Mesendoderm (in vitro differentiated cells): Measurements from ENCODE around the gene FDX2.

ENCODE experiments used
- DNase-seq: peaks from one replicate; pipeline ENCODE4 v3.0.0; 2013
- H2AK5ac ChIP-seq: 2 replicates; pipeline ENCODE4 v1.6.1; 2013; ENCODE audit warnings: low read length, inconsistent platforms
- H2BK120ac ChIP-seq: 2 replicates; pipeline ENCODE4 v1.6.1; 2013; ENCODE audit warnings: low read depth, mild to moderate bottlenecking, low read length, moderate library complexity, mixed read lengths
- H2BK15ac ChIP-seq: replicated peaks from 2 replicates; pipeline ENCODE4 v1.6.1; 2013; ENCODE audit warnings: low read depth, mild to moderate bottlenecking, moderate library complexity
- H2BK5ac ChIP-seq: 2 replicates; pipeline ENCODE4 v1.6.1; 2013; ENCODE audit warnings: low read length, inconsistent platforms
- H3K18ac ChIP-seq: 2 replicates; pipeline ENCODE4 v1.6.1; 2013; ENCODE audit warnings: mild to moderate bottlenecking, low read length, mixed read lengths
- H3K23ac ChIP-seq: one replicate; pipeline ENCODE4 v1.6.1; 2013; ENCODE audit warnings: low read length
- H3K27ac ChIP-seq: 2 replicates; pipeline ENCODE4 v1.5.1; 2013; ENCODE audit warnings: low read depth, mild to moderate bottlenecking, inconsistent platforms, low read length, moderate library complexity
- H3K27me3 ChIP-seq: 2 replicates; pipeline ENCODE4 v1.6.1; 2013; ENCODE audit warnings: low read length, control low read depth, mild to moderate bottlenecking, inconsistent platforms; ENCODE audit not compliant: insufficient read depth, poor library complexity
- H3K36me3 ChIP-seq: 2 replicates; pipeline ENCODE4 v1.6.1; 2013; ENCODE audit warnings: low read length, inconsistent platforms; ENCODE audit not compliant: control insufficient read depth, insufficient read depth
- H3K4ac ChIP-seq: one replicate; pipeline ENCODE4 v1.6.1; 2013; ENCODE audit warnings: low read depth, mild to moderate bottlenecking, low read length, moderate library complexity
- H3K4me1 ChIP-seq: 2 replicates; pipeline ENCODE4 v1.6.1; 2013; ENCODE audit warnings: low read depth, low read length, inconsistent platforms; ENCODE audit not compliant: control insufficient read depth
- H3K4me2 ChIP-seq: 2 replicates; pipeline ENCODE4 v1.6.1; 2013; ENCODE audit warnings: low read length
- H3K4me3 ChIP-seq: 2 replicates; pipeline ENCODE4 v1.5.1; 2013; ENCODE audit warnings: mild to moderate bottlenecking, low read length
- H3K56ac ChIP-seq: one replicate; pipeline ENCODE4 v1.6.1; 2013; ENCODE audit warnings: low read length
- H3K79me1 ChIP-seq: 2 replicates; pipeline ENCODE4 v1.6.1; 2013; ENCODE audit warnings: low read length, inconsistent platforms
- H3K79me2 ChIP-seq: 2 replicates; pipeline ENCODE4 v1.6.1; 2013; ENCODE audit warnings: mild to moderate bottlenecking, low read length; ENCODE audit not compliant: control insufficient read depth, insufficient read depth
- H3K9ac ChIP-seq: 2 replicates; pipeline ENCODE4 v1.6.1; 2013; ENCODE audit warnings: low read length, inconsistent platforms
- H4K5ac ChIP-seq: one replicate; pipeline ENCODE4 v1.6.1; 2013; ENCODE audit warnings: low read length
- H4K8ac ChIP-seq: one replicate; pipeline ENCODE4 v1.6.1; 2013; ENCODE audit warnings: low read depth, mild to moderate bottlenecking, control low read depth, low read length, moderate library complexity
- WGBS: extraction: QIAGEN DNeasy Blood & Tissue Kit; methylation state at CpG from one replicate; pipeline ENCODE4 v1.1.7; 2013; ENCODE audit warnings: low lambda C conversion rate, missing lambda C conversion rate; ENCODE audit not compliant: insufficient coverage; ENCODE audit errors: extremely low coverage; 5-methylcytosine and 5-hydroxymethylcytosine counted together

The FDX2 gene

DNA sequence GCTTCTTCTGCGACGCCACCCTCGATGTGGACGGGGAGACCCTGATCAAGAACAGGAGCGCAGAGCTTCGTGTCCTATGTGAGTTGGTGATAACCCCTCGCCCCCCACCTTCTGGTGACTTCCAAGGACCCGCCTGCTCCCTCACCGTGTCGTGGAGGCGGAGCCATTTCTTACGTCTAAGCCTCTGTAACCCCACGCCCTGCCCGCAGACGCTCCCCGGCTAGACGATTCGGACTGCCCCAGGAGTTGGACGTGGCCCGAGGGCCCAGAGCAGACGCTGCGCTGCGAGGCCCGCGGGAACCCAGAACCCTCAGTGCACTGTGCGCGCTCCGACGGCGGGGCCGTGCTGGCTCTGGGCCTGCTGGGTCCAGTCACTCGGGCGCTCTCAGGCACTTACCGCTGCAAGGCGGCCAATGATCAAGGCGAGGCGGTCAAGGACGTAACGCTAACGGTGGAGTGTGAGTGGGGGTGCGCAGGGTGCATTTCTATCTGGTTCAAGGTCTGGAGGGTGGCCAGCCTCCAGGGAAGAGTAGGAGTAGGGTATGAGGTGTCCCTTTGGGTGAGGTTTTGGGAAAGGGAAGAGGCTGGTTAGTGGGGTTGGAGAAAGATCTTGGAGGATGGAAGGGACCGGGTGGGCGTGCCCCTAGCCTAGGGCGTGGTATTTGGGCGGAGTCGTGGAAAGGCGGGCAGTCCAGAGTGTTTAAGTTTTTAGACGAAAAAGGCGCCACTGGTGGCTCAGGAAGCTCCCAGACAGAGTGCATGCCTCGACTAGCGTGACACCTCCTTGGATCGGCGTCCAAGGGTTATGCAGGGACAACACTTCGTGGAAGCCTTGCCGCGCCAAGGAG is 22.8 kb downstream of the FDX2 start:
- Histone ChIP-seq H3K79me2 (no peaks in the 10 kb centered on the region), H3K18ac (no peak overlapping the region)
- WGBS, result no CpG with 5 or more reads among the region's 56 CpGs

GRCh38 chr19:10292206-10292788 is 23.5 kb downstream of the FDX2 start:
- no peak overlapping the region for H4K8ac ChIP-seq
- no CpG with 5 or more reads among the region's 45 CpGs for WGBS
- peak; percentile 89 for DNase-seq

More for the DNA sequence above, 22.8 kb downstream of the FDX2 start:
- Histone ChIP-seq H2AK5ac (no peak overlapping the region), H3K56ac (peak overlapping the region; percentile 34), H4K8ac (no peak overlapping the region), H3K4ac (no peak overlapping the region), H4K5ac (no peak overlapping the region), H3K36me3 (no peaks in the 10 kb centered on the region), H3K79me1 (no peaks in the 10 kb centered on the region), H3K9ac (peak overlapping the region; percentile 5), H3K4me1 (peaks cover 5% of the 10 kb centered on the region), H3K27me3 (peaks cover 46% of the 10 kb centered on the region), H3K27ac (no peak overlapping the region), H2BK120ac (no peak overlapping the region), H3K4me2 (peak overlapping the region; percentile 61), H3K4me3 (no peak overlapping the region), H2BK5ac (no peak overlapping the region), H2BK15ac (no peak overlapping the region), H3K23ac (no peak overlapping the region)
- DNase-seq, result peak; percentile 44

DNA sequence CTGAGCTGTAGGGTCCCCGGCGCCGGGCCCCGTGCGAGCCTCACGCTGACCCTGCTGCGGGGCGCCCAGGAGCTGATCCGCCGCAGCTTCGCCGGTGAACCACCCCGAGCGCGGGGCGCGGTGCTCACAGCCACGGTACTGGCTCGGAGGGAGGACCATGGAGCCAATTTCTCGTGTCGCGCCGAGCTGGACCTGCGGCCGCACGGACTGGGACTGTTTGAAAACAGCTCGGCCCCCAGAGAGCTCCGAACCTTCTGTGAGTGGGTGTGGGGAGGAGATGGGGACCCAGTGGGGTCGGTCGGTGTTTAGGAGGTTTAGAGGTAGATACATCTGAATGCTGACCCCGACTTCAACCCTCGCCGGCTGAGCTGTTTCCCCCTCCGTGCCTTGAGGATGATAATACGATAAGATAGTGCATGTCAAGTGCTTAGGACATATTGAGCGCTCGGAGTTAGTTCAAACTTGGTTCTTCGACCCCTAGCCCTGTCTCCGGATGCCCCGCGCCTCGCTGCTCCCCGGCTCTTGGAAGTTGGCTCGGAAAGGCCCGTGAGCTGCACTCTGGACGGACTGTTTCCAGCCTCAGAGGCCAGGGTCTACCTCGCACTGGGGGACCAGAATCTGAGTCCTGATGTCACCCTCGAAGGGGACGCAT is 24.1 kb downstream of the FDX2 start:
- Histone ChIP-seq H3K4me1 (peaks cover 5% of the 10 kb centered on the region), H2BK5ac (no peak overlapping the region), H3K27ac (no peak overlapping the region), H2BK15ac (no peak overlapping the region), H3K4me2 (peak overlapping the region; percentile 59), H3K36me3 (no peaks in the 10 kb centered on the region), H3K79me2 (no peaks in the 10 kb centered on the region), H3K18ac (no peak overlapping the region), H2BK120ac (no peak overlapping the region), H2AK5ac (no peak overlapping the region), H3K23ac (no peak overlapping the region), H4K8ac (no peak overlapping the region), H4K5ac (no peak overlapping the region), H3K9ac (peak overlapping the region; percentile 43), H3K4ac (no peak overlapping the region), H3K4me3 (no peak overlapping the region), H3K56ac (peak overlapping the region; percentile 64), H3K79me1 (no peaks in the 10 kb centered on the region), H3K27me3 (peaks cover 52% of the 10 kb centered on the region)
- no peak for DNase-seq
- WGBS, result no CpG with 5 or more reads among the region's 49 CpGs

More at GRCh38 chr19:10292206-10292788, 23.5 kb downstream of the FDX2 start:
- Histone ChIP-seq H3K27me3 (peaks cover 53% of the 10 kb centered on the region), H3K4ac (no peak overlapping the region), H3K79me1 (no peaks in the 10 kb centered on the region), H2BK120ac (no peak overlapping the region), H3K4me2 (peak overlapping the region; percentile 61), H3K79me2 (no peaks in the 10 kb centered on the region), H3K18ac (no peak overlapping the region), H2BK15ac (no peak overlapping the region), H3K27ac (no peak overlapping the region), H3K4me1 (peaks cover 5% of the 10 kb centered on the region), H3K4me3 (no peak overlapping the region), H3K56ac (peak overlapping the region; percentile 34), H3K36me3 (no peaks in the 10 kb centered on the region), H3K9ac (peak overlapping the region; percentile 5), H2BK5ac (no peak overlapping the region), H3K23ac (no peak overlapping the region), H2AK5ac (no peak overlapping the region), H4K5ac (no peak overlapping the region)

- Histone ChIP-seq H3K4ac (no peak overlapping the region), H4K5ac (no peak overlapping the region), H3K36me3 (no peaks in the 10 kb centered on the region), H3K4me3 (no peak overlapping the region), H2BK120ac (no peak overlapping the region), H4K8ac (no peak overlapping the region), H2BK15ac (no peak overlapping the region), H2BK5ac (no peak overlapping the region), H3K27me3 (peaks cover 48% of the 10 kb centered on the region), H3K4me2 (peak overlapping the region; percentile 59), H3K79me2 (no peaks in the 10 kb centered on the region), H3K27ac (no peak overlapping the region), H3K18ac (no peak overlapping the region), H3K56ac (peak overlapping the region; percentile 64), H3K9ac (peak overlapping the region; percentile 32), H3K4me1 (peaks cover 5% of the 10 kb centered on the region), H2AK5ac (no peak overlapping the region), H3K23ac (peak overlapping the region; percentile 66), H3K79me1 (no peaks in the 10 kb centered on the region)
- peak; percentile 60 for DNase-seq
- no CpG with 5 or more reads among the region's 57 CpGs for WGBS
Observed at GRCh38 chr19:10290876-10291553, 24.8 kb downstream of the FDX2 start.

DNA sequence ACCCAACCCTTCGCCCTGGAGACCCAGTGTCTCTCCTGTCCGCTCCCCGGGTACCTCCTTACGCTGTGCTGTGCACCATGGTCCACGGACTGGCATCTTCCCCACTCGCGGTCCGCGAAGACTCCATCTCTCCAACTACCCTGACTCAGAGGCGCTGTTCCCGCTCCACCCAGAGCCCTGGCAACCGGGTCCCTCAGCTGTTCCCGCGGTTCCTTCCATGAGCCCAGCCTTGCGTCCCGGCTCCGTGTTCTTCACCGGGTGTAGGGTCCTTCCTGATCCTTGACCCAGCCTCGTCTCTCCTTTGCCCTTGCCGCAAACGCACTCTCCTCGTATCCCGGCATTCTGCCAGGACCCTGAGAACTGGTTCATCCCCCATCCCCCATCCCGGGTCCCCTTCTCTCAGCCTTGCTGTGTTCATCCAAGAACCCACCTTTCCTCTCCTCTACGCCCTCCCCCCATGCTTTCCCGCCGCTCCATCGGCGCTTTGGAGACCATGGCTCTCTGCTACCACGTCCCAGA is 25.4 kb downstream of the FDX2 start:
- H2BK15ac ChIP-seq, result no peak overlapping the region
- H3K4me2 ChIP-seq, result peak overlapping the region; percentile 59
- no peak overlapping the region for H4K5ac ChIP-seq
- H2BK5ac ChIP-seq, result no peak overlapping the region
- peak; percentile 21 for DNase-seq
- H3K4me1 ChIP-seq, result peaks cover 5% of the 10 kb centered on the region
- H3K79me1 ChIP-seq, result no peaks in the 10 kb centered on the region
- H3K9ac ChIP-seq, result peak overlapping the region; percentile 36
- peak overlapping the region; percentile 66 for H3K23ac ChIP-seq
- H3K56ac ChIP-seq, result peak overlapping the region; percentile 5
- H3K18ac ChIP-seq, result no peak overlapping the region
- peaks cover 43% of the 10 kb centered on the region for H3K27me3 ChIP-seq
- H3K36me3 ChIP-seq, result no peaks in the 10 kb centered on the region
- no peak overlapping the region for H4K8ac ChIP-seq
- H3K27ac ChIP-seq, result no peak overlapping the region
- H3K4me3 ChIP-seq, result no peak overlapping the region
- WGBS, result no CpG with 5 or more reads among the region's 30 CpGs
- no peaks in the 10 kb centered on the region for H3K79me2 ChIP-seq
- H2BK120ac ChIP-seq, result no peak overlapping the region
- H2AK5ac ChIP-seq, result no peak overlapping the region
- H3K4ac ChIP-seq, result no peak overlapping the region
